Adrenal gland (tissue), 5 donors: ENCODE results near the gene CYP1A2.

Source experiments
- POLR2A ChIP-seq, 2 donors: fragments of 450-650 bp; IDR thresholded peaks; one replicate each; pipeline ENCODE4 v1.6.1; 2017; ENCODE audit warnings: antibody characterized with exemption in 2 of 2, mild to moderate bottlenecking in 2 of 2, moderate library complexity in 1 of 2
- TF ChIP-seq, protein P1 (sequence below), 6 experiments: fragments of 450-650 bp in 4 of 6; fragments of 200-600 bp in 2 of 6; sonication (generic) in 1 of 6; IDR thresholded peaks; 1 replicate in 5 of 6; 2 replicates in 1 of 6; pipeline versions ENCODE4 v1.5.1 to v1.8.0; 2016 to 2021; ENCODE audit warnings: antibody characterized with exemption in 6 of 6, mild to moderate bottlenecking in 2 of 6, moderate library complexity in 1 of 6
- donor health status: DM: no; HTN: no; CAD: no.

DNA sequence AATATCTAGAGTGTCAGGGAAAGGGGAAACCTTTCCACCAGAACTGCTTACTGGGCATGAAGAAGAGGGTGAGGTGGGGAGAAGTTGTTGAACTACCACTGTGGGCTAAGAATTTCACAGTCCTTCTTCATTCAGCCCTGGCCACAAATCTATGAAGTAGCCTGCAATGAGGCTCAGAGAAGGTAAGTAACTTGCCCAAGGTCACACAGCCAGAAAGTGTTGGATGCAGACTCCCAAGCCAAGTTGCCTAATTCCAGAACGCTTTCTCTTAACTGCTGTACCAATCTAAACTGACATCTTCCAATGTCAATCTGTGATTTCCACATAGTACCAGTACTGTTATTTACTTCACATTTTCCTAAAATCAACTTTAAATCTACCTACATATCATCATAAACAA lies 25.5 kb upstream of the CYP1A2 start:
- TF ChIP-seq, protein P1, sequence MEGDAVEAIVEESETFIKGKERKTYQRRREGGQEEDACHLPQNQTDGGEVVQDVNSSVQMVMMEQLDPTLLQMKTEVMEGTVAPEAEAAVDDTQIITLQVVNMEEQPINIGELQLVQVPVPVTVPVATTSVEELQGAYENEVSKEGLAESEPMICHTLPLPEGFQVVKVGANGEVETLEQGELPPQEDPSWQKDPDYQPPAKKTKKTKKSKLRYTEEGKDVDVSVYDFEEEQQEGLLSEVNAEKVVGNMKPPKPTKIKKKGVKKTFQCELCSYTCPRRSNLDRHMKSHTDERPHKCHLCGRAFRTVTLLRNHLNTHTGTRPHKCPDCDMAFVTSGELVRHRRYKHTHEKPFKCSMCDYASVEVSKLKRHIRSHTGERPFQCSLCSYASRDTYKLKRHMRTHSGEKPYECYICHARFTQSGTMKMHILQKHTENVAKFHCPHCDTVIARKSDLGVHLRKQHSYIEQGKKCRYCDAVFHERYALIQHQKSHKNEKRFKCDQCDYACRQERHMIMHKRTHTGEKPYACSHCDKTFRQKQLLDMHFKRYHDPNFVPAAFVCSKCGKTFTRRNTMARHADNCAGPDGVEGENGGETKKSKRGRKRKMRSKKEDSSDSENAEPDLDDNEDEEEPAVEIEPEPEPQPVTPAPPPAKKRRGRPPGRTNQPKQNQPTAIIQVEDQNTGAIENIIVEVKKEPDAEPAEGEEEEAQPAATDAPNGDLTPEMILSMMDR (IDR thresholded peaks at IDR 0.05): no peak
- no peak for TF ChIP-seq POLR2A (IDR thresholded peaks at IDR 0.05)
